Sigmoid colon (tissue), 7 donors: ENCODE measurements around the gene ORMDL3. TPM values are rescaled to one million over a fixed set of nuclear protein-coding genes. Genes with fewer than 3 reads are reported as not detected.

Experiments
- DNase-seq: peaks from one replicate; pipeline ENCODE4 v3.0.0-alpha.2; 2019
- H3K27ac ChIP-seq, 4 donors: fragments of 200-600 bp; sonication (generic); one replicate each; pipeline ENCODE4 v1.5.1; 2016 to 2019; ENCODE audit warnings: mild to moderate bottlenecking in 1 of 4
- H3K27me3 ChIP-seq, 3 donors: fragments of 200-600 bp; sonication (generic); one replicate each; pipeline ENCODE4 v1.5.1; 2019; ENCODE audit warnings: mild to moderate bottlenecking in 1 of 3
- H3K36me3 ChIP-seq, 4 donors: fragments of 200-600 bp; sonication (generic); one replicate each; pipeline ENCODE4 v1.5.1; 2016 to 2019
- H3K4me1 ChIP-seq, 4 donors: fragments of 200-600 bp; sonication (generic); one replicate each; pipeline ENCODE4 v1.5.1; 2017 to 2019
- H3K4me3 ChIP-seq, 4 donors: fragments of 200-600 bp; sonication (generic); one replicate each; pipeline ENCODE4 v1.5.1; 2017 to 2019; ENCODE audit warnings: mild to moderate bottlenecking in 2 of 4, moderate library complexity in 1 of 4
- H3K9me3 ChIP-seq, 4 donors: fragments of 200-600 bp in 3 of 4; sonication (generic) in 3 of 4; one replicate each; pipeline versions ENCODE4 v1.5.1 to v1.6.1; 2013 to 2019
- CTCF ChIP-seq, 4 experiments: fragments of 450-650 bp in 3 of 4; fragments of 200-600 bp in 1 of 4; IDR thresholded peaks; one replicate each; pipeline ENCODE4 v1.5.1; 2016 to 2019; ENCODE audit warnings: antibody characterized with exemption in 4 of 4, mild to moderate bottlenecking in 3 of 4, moderate library complexity in 2 of 4
- EP300 ChIP-seq, 4 donors: sonication (generic); formaldehyde crosslinking; IDR thresholded peaks; one replicate each; pipeline ENCODE4 v1.6.1; 2017; ENCODE audit warnings: antibody characterized with exemption in 4 of 4
- POLR2A ChIP-seq, 2 donors: fragments of 450-650 bp; IDR thresholded peaks; one replicate each; pipeline ENCODE4 v1.6.1; 2016; ENCODE audit warnings: antibody characterized with exemption in 2 of 2, mild to moderate bottlenecking in 2 of 2, moderate library complexity in 2 of 2
- POLR2AphosphoS5 ChIP-seq, 4 donors: sonication (generic); formaldehyde crosslinking; IDR thresholded peaks; one replicate each; pipeline ENCODE4 v1.6.1; 2017; ENCODE audit warnings: antibody characterized with exemption in 4 of 4
- WGBS, 2 donors: extraction: QIAGEN DNeasy Blood & Tissue Kit; methylation state at CpG; one replicate each; pipeline ENCODE4 v1.1.7; 2013; 5-methylcytosine and 5-hydroxymethylcytosine counted together
- intact Hi-C: fragments of 100-400 bp; cut with DNase I; formaldehyde crosslinking; loops from one replicate; pipeline ENCODE4 v1.15.1; 2023
- polyA plus RNA-seq, 3 donors: library from polyadenylated mRNA; stranded (reverse); fragments of 200-250 nt; gene quantifications; one replicate each; pipeline ENCODE4 v1.2.3, GENCODE V29; 2013
- total RNA-seq, 4 donors: library from RNA; depleted of rRNA; stranded (reverse); fragments of >200 nt; gene quantifications; one replicate each; pipeline ENCODE4 v1.1.0, GENCODE V29; 2016
- donor health status: healthy with polysubstance abuse.
- donor health status: Bipolar disorder and iron deficiency.
- donor health status: healthy.

Gene ORMDL3
- total and polyA plus RNA-seq, 7 donors: 39.0 to 72.9 (median 50.8) TPM

GRCh38 chr17:39921323-39921722 lies 6.1 kb downstream of the ORMDL3 start:
- DNase-seq: no peak
- TF ChIP-seq CTCF (IDR thresholded peaks at IDR 0.05): no peak
- no peak for TF ChIP-seq POLR2AphosphoS5 (IDR thresholded peaks at IDR 0.05)
- TF ChIP-seq EP300 (IDR thresholded peaks at IDR 0.05): no peak
- no peak for TF ChIP-seq POLR2A (IDR thresholded peaks at IDR 0.05)
- Histone ChIP-seq H3K4me3 (no peak overlapping the region), H3K36me3 (peaks cover 20 to 51% (median 28%) of the 10 kb centered on the region in 4 donors), H3K9me3 (no peaks in the 10 kb centered on the region), H3K4me1 (peaks cover 0 to 19% (median 13%) of the 10 kb centered on the region in 4 donors), H3K27me3 (no peaks in the 10 kb centered on the region), H3K27ac (no peak overlapping the region)
- intact Hi-C loops: no loop called here
- 55 to 80% methylated on average over 5 of the region's 5 CpGs for WGBS, 2 donors

GRCh38 chr17:39920218-39921210 lies 6.9 kb downstream of the ORMDL3 start:
- DNase-seq: no peak
- no peak overlapping the region for H3K27ac ChIP-seq
- WGBS, 2 donors: 64 to 77% methylated on average over 19 of the region's 19 CpGs
- no peak overlapping the region for H3K4me3 ChIP-seq
- TF ChIP-seq EP300 (IDR thresholded peaks at IDR 0.05): no peak
- TF ChIP-seq CTCF (IDR thresholded peaks at IDR 0.05): no peak
- no peak for TF ChIP-seq POLR2A (IDR thresholded peaks at IDR 0.05)
- TF ChIP-seq POLR2AphosphoS5 (IDR thresholded peaks at IDR 0.05): no peak
- H3K36me3 ChIP-seq: peaks cover 20 to 51% (median 28%) of the 10 kb centered on the region in 4 donors
- no peaks in the 10 kb centered on the region for H3K9me3 ChIP-seq
- intact Hi-C loops: no loop called here
- H3K4me1 ChIP-seq: peaks cover 0 to 11% (median 5%) of the 10 kb centered on the region in 4 donors
- H3K27me3 ChIP-seq: no peaks in the 10 kb centered on the region

- 85 to 96% methylated on average over 9 of the region's 9 CpGs for WGBS, 2 donors
- intact Hi-C loops: no loop called here
- TF ChIP-seq POLR2AphosphoS5 (IDR thresholded peaks at IDR 0.05) (no peak), CTCF (IDR thresholded peaks at IDR 0.05) (no peak), POLR2A (IDR thresholded peaks at IDR 0.05) (no peak), EP300 (IDR thresholded peaks at IDR 0.05) (no peak)
- Histone ChIP-seq H3K27me3 (no peaks in the 10 kb centered on the region), H3K9me3 (no peaks in the 10 kb centered on the region), H3K4me1 (no peaks in the 10 kb centered on the region), H3K36me3 (peaks cover 20 to 51% (median 28%) of the 10 kb centered on the region in 4 donors), H3K27ac (no peak overlapping the region), H3K4me3 (no peak overlapping the region)
- no peak for DNase-seq
Measured at GRCh38 chr17:39919087-39919683, 8.2 kb downstream of the ORMDL3 start.

- TF ChIP-seq EP300 (IDR thresholded peaks at IDR 0.05) (no peak), POLR2A (IDR thresholded peaks at IDR 0.05) (no peak), POLR2AphosphoS5 (IDR thresholded peaks at IDR 0.05) (no peak), CTCF (IDR thresholded peaks at IDR 0.05) (no peak)
- Histone ChIP-seq H3K9me3 (no peaks in the 10 kb centered on the region), H3K27ac (no peak overlapping the region), H3K36me3 (peaks cover 4 to 28% (median 10%) of the 10 kb centered on the region in 4 donors), H3K27me3 (no peaks in the 10 kb centered on the region), H3K4me3 (no peak overlapping the region), H3K4me1 (no peaks in the 10 kb centered on the region)
- intact Hi-C loops: no loop called here
- no peak for DNase-seq
- 61 to 83% methylated on average over 7 of the region's 7 CpGs for WGBS, 2 donors
Measured at GRCh38 chr17:39916918-39917317, 10.5 kb downstream of the ORMDL3 start.
